Erythroblast (primary cell): ENCODE measurements around the gene RFK.
"Not testable (repeated sequence)": the region's sequence is repeated elsewhere in the genome, so short reads cannot be mapped to it uniquely, and the experiment has no call there.

Source experiments
- DNase-seq, 2 experiments: peaks; one replicate each; lab custom pipeline; 2025; lab: John Stamatoyannopoulos, UW
- GATA1 ChIP-seq: IDR thresholded peaks from 2 replicates; pipeline ENCODE4 v1.6.1; 2011; ENCODE audit warnings: low read depth, mild to moderate bottlenecking, control low read depth, low read length, moderate library complexity
- POLR2A ChIP-seq: IDR thresholded peaks from 2 replicates; pipeline ENCODE4 v1.6.1; 2011; ENCODE audit warnings: mild to moderate bottlenecking, low read length

Gene RFK

GRCh38 chr9:76394195-76394959 lies at the start of gene RFK:
TSS of gene RFK (minus strand) at chr9:76394426. CDS start at chr9:76394171, 255 bp downstream.
- peak; percentile 91 for TF ChIP-seq POLR2A
- no peak for TF ChIP-seq GATA1
- DNase-seq: peak; percentile 96 to 97

GRCh38 chr9:76443887-76444286 lies 49.7 kb upstream of the RFK start:
- no peak for DNase-seq
- no peak for TF ChIP-seq GATA1

- DNase-seq: no peak
- TF ChIP-seq POLR2A: no peak
- no peak for TF ChIP-seq GATA1
Measured at GRCh38 chr9:76441551-76442322, 47.5 kb upstream of the RFK start.

- no peak for DNase-seq
- no peak for TF ChIP-seq POLR2A
- no peak for TF ChIP-seq GATA1
Measured at GRCh38 chr9:76438841-76439588, 44.8 kb upstream of the RFK start.

- not testable (repeated sequence) for DNase-seq
Measured at GRCh38 chr9:76437017-76437699, 42.9 kb upstream of the RFK start.

GRCh38 chr9:76434897-76435296 lies 40.7 kb upstream of the RFK start:
- DNase-seq: not testable (repeated sequence)

- TF ChIP-seq POLR2A (no peak), GATA1 (no peak)
- DNase-seq: no peak
Measured at GRCh38 chr9:76433836-76434235, 39.6 kb upstream of the RFK start.

- DNase-seq: no peak
- TF ChIP-seq GATA1: no peak
- no peak for TF ChIP-seq POLR2A
Measured at GRCh38 chr9:76433406-76433805, 39.2 kb upstream of the RFK start.

- no peak for TF ChIP-seq GATA1
- no peak for DNase-seq
Measured at GRCh38 chr9:76431601-76432000, 37.4 kb upstream of the RFK start.

- TF ChIP-seq POLR2A (no peak), GATA1 (no peak)
- DNase-seq: no peak
Measured at GRCh38 chr9:76426807-76427419, 32.7 kb upstream of the RFK start.

GRCh38 chr9:76425677-76426453 lies 31.6 kb upstream of the RFK start:
- TF ChIP-seq POLR2A: no peak
- TF ChIP-seq GATA1: no peak
- DNase-seq: no peak

GRCh38 chr9:76424491-76424890 lies 30.3 kb upstream of the RFK start:
- TF ChIP-seq POLR2A (no peak), GATA1 (no peak)
- no peak for DNase-seq
